GM19372 (cell line): ENCODE results near the gene GRB10.

Source experiments
- ATAC-seq: cut with Tn5 transposase; IDR thresholded peaks from one replicate; pipeline ENCODE4 v1.9.1; 2021; ENCODE audit warnings: mild to moderate bottlenecking, low read depth, moderate library complexity; ENCODE audit not compliant: unreplicated experiment

The GRB10 gene

DNA sequence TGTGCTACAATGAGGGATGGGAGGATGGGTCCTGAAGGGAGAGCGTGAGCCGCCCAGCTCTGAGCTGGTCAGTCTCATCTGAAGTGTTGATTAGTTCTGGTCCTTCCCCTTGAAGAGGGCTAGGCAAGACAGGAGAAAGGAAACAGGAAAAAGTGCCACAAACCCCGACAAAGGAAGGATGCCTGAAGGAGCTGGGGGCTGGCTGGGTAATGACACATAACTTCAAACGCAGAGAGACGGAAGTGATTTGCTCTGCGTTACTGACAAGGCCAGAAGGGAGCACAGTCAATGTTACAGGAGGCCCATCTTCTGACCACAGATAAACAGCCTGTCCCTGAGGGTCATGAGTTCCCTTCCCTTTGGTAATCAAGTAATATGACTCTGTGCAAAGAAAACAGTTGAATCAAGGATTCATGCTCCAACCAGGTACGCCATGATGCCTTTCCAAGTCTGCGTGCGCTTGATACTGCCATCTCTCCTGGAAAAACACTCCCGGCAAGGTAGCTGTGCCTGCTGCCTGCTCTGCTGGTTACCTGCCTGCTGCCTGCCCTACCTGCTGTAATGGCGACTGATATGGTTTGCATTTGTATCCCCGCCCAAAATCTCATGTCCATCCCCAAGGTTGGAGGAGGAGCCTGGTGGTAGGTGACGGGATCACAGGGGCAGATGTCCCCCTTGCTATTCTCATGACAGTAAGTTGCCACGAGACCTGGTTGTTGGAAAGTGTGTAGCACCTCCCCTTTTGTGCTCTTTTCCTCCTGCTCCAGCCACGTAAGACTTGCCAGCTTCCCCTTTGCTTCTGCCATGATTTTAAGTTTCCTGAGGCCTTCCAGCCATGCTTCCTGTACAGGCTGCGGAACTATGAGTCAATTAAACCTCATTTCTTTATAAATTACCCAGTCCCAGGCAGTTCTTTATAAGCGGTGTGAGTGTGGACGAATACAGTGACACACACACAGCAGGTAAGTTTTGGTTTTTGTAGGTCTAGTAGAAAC lies 57.9 kb downstream of the GRB10 start:
- ATAC-seq: no peak

DNA sequence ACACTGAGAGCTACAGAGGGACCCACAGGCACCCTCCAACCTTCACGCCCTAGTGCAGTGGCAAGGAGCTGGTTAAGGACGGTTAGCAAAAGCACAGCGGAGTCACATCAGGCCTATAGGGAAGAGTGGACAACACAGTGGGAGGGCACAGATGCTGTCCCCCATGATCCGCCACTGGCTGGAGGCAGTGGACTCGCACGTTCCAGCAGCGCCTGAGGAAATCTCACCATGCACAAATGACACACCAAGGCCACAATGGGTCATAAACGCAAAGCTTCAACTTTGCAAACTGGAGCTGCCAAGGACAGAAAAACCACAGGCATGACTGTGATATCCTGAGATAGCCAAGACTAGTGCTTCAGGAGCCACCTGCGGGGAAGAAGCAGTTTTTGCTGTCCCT lies 58.8 kb downstream of the GRB10 start:
- no peak for ATAC-seq

DNA sequence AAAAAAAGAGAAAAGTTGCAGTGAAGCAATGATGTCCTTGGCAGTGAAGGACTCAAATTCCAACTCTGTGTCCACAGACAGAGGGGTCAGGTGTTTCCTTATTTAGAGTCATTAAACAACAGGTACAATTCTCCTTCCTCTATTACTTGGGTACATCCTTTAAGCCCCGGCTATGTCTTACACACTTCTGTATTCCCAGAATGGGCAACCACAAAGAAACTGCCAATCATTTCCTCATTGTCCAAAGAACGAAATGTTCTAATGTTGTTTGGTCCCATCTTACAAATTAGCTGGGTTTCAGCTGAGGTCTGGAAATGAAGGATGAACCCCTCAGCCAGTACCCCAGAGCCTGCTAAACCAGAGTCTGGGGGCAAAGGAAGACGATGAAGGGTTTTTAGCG lies 59.5 kb downstream of the GRB10 start:
- ATAC-seq: no peak

DNA sequence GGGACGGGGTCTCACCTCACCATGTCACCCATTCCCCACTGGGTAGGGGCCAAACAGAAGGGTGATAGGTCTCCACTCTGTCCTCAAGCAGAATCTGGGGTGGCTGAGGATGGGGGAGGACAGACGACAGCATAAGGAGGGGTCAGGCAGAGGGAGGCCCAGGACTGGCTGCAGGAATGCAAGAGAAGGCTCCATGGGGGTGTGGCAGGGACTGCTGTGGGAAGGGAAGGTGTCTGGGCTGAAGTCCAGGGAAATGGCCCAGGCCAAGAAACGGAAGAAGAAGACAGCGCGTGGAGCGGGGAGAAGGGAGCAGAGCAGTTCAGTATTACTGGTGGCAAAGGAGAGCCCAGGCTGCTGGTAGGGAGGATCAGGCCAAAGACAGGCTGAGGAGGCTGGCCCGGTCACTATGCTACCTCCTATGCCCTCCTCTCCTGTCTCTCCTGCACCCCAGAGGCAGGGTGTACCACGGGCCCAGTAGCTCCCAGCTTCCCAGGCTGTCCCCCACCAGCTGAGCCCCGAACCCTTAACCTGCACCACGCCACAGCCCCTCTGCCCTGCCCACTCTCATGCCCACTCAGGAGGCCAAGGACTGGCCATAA lies 60.9 kb downstream of the GRB10 start:
- no peak for ATAC-seq

DNA sequence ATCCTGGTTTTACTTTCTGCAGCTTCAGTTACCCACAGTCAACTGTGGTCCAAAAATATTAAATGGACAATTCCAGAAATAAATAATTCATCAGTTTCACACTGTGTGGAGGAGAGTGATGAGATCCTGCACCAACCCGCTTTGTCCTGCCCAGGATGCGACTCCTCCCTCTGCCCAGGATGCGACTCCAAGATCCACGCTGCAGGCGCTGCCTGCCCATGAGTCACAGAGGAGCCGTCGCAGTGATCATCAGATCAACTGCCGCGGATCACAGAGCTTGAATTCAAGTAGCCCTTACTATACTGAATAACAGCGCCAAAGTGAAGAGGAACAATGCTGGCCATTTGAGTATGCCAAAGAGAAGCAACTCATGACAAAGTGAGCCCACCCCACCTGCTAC lies 61.5 kb downstream of the GRB10 start:
- ATAC-seq: no peak

DNA sequence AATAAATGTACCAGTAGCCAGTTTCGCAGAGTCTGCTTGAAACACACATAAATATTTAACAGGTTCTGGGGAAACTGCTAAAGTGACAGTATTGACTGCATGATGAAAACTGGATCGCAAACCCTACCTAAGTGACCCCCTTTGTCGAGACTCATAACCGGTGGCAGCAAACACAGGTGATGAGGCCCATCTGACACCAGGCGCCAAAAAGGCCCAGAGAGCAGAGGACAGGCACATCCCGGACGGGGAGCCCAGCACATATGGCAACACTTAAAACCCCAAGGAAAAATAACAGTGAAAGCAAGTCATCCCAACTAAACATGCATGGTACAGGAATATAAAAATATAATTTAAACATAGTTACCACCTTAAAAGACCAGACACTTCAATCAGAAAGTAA lies 62.4 kb downstream of the GRB10 start:
- no peak for ATAC-seq

DNA sequence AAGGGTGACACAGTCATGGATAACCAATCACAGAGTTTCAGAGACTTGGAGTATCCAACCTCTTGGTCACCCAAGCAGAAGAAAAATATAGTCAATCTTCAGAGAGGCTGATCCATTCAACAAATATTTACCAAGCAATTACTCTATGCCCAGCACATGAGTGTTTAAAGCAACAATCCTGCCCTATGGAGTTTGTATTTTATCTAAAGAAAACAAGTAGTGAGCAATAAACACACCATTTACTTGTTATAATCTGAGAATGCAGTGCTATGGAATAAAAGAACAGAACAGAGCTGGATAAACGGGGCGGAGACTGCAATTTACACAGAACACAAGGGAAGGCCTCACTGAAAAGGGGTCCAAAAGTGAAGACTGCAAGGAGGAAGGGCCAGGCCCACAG lies 63.8 kb downstream of the GRB10 start:
- no peak for ATAC-seq

DNA sequence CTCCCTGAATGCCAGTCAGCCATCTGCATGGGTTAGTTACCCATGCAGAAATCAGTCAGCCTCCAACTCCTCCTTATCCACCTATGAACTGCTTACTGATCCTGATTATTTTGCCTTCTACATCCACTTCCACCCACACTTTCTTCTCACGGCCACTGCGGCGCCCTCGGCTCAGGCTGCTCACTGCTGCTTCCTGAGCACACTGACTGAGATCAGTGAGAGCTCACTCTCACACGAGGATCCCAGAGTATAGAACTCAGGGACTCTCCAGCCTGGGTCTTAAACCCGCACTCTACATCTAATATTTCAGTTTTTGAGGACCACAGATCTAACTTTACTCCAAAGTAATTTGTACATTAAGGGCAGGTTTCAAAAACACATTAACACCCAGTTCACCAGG lies 64.4 kb downstream of the GRB10 start:
- ATAC-seq: no peak

DNA sequence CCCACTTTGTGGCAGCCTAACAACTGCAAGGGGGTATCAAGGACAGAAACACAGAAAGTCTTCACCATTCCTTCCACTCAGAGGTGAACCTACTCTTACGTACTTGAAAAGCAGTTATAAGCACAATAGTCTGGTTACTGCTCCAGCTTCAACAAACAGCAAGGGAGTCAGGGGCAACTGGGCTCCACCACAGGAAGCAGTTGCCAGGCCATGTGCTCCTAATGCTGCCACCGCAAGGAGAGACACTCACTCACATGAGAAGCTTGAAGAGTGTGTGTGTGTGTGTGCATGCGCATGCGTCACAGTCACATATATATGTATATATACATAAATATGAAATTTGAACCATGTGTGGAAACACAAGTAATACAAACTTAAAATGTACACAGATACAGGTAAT lies 65.5 kb downstream of the GRB10 start:
- ATAC-seq: no peak

DNA sequence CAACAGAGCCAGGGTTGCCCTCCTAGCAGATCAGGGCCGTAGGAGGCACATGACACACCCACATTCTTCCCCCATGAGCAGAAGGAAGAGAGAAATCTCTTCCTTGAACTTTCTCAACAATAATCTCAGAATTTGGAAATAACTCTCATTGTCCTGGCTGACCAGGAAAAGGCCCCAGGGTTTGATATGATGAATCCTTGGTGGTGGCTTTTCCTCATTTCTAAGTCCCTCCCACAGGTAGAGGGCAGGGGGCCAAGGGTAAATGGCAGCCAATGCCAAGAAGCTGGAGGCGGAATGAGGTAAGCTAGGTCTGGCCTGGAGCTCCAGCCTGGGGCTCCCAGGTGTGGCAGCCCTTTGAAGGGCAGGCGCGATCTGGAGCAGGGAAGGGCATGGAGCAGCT lies 67.8 kb downstream of the GRB10 start:
- no peak for ATAC-seq

DNA sequence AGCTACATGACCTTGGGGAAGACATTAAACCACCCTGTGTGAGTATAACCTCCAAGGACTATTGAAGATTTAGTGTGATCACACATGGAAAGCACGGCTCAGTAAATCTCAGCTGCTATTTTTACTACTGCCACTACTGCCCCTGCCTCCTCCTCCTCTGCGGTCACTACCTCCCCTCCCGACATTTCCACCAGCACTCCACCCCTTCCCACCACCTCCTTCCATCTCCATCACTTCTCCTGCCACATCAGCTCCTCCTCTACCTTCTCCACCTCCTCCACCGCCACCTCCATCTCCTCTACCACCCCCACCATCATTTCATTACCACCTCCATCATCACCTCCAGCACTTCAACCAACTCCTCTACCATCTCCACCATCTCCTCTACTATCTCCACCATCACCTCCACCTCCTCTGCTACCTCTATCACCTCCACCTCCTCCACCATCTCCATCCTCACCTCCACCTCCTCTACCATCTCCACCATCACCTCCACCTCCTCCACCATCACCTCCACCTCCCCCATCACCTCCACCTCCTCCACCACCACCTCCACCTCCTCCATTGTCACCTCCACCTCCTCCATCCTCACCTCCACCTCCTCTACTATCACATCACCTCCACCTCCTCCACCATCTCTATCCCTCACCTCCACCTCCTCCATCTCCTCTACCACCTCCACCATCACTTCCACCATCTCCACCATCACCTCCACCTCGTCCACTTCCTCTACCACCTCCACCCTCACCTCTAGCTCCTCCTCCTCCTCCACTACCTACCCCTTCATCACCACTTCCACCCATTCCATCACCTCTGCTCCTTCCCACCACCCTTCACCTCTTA lies 69.4 kb downstream of the GRB10 start:
- ATAC-seq: no peak

DNA sequence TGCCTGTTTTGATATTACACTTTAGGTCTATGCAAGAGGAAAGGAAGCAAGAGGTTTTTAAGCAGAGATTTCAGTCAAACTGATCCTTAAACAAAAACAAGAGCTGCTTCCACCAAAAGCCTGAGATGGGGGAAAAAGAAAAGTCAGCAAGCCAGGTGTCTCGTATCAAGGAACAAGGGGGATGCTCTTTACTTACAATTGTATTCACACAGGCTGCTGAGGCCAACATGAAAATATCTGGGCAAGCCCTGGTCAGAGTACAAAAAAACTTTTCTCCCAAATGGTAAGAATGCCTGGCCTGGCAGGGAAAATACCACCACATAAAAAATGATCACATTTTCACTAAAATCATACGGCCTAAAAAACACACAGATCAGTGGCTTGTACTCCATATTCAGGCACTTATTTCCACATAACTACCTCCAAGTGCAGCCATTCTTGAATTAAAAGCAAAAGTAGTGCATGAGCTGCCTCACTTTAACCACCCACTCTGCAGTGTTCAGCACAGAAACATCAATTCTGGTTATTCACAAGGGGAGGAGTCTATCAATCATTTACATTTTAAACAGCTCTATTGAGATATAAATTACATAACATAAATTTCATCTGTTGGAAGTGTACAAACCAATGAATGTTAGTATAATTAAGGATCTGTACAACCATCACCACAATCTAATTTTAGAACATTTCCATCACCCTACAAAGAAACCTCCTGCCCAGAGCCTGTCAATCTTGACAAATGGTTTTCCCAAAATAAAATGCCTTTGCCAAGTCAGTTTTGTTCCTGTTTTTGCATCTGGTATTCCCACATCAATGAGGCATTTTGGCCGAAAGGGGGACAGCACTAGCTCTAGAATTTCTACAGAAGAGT lies 70.2 kb downstream of the GRB10 start:
- no peak for ATAC-seq

DNA sequence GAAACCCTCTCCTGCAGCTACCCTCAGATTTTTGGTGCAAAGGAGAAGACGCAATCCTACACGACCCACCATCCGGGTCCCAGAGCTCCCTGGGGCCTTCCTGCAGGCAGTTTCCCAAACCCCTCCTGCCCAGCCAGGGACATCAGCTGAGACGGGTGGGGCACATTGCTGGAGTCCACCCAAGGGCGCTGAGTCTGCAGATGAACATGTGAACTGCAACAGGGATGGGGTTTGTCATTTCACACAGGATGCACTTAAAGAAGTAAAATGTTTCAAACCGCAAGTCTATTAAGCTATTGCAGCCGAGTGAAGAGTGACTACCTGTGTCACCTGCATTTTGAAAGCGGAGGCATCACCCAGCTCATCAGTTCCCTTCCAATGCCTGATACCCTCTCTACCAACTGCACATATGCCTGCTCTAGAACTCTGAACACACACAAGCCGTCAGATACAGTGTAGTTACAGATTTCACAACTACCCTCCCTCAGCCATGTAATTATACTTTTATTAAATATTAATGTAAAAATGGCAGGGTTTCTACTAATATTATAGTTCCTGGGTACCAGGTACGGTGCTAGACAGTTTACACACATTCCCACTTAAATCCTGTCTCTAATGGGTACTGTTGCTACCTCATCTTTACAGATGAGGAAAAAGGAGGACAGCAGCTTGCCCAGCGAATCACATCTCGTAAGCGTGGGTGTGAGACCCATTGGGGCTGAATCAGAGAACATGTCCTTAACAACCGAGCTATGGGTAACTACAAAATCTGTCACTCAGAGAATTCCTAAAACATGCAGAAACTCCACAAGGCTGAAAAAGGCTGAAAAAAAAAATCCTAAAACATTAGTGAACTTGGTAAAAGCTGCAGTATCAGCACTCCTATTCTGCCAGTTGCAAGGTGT lies 71.2 kb downstream of the GRB10 start:
- no peak for ATAC-seq

DNA sequence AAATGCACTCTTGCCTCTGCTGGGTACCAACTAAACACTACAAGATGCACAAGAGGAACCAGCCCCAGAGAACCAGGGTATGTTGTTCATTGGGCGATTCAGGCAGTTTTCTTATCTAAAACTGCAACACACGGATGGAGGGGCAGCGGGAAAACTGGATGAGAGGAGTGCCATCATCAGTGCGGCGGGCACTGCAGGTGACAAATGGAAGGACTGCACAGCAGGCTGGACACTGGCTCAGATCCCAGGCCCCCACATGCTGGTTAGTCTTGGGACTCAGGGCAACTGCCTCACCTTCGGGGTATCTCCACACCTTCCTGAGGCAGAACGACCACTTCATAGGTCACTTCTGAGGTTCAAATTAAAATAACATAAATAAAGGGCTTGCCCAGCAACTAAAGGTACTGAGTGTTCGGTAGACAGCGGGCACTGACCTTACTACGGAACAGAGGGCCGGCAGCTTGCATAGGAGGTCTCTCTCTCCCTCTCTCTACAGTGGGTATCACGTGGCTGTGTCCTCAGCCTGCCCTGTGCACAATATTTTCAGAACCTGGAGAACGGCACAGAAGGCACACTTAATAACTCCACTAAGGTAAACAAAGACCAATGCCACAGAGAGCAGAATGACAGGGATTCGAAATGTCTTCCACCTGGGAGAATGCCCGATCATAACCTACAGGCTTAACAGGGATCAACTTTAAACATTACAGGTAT lies 72.1 kb downstream of the GRB10 start:
- no peak for ATAC-seq

DNA sequence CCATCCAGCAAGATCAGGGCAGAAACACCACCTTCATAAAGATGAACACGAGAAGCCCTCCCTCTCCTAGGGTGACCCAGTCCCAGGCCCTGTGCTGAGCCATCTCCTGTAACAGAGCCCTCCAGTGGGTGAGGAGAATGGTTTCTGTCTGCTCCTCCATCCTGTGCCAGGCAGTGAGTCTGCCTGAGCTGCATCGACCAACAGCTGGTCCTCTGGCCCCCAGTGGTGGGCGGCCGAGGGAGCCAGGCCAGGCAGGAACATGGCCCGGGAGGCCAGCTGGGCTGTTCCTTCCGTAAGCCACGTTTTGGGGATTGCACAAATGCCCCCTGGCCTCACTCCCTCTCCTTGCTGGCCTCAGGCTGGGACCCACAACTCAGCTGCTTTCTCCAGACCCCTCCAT lies 73.5 kb downstream of the GRB10 start:
- ATAC-seq: no peak

DNA sequence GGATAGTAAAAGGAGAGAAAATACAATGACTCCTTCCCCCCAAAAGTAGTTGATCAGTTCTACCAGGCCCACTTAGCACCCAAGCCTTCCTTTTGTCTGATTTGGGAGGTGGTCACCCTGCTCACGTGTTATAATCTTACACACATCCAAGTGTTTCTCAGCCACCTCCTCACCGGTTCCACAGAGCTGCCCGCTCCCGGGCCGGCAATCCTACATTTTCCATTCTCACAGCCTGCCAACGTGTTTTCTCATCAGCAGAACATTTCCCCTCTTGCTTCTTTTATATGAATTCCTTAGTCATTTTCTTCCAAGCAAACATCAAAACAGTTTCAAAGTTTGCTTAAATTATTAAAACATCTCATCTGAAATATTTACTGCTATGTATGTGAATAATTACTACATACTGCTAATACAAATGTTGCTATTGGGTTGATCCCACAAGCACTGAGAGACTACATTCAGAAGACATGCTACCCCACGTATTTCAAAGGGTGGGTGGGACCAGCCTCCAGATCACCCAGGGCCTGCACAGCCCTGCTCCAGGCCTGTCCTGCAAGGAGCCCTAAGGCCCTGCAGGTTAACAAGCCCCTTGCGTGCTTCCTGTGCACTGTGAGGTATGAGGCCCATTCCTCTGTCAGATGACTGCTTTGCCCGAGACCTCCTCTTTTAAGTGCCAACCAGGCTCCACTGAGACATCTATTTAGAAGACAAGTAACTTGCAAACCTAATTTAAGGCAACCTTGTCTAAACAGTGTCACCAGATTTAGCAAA lies 75.3 kb downstream of the GRB10 start:
- no peak for ATAC-seq

DNA sequence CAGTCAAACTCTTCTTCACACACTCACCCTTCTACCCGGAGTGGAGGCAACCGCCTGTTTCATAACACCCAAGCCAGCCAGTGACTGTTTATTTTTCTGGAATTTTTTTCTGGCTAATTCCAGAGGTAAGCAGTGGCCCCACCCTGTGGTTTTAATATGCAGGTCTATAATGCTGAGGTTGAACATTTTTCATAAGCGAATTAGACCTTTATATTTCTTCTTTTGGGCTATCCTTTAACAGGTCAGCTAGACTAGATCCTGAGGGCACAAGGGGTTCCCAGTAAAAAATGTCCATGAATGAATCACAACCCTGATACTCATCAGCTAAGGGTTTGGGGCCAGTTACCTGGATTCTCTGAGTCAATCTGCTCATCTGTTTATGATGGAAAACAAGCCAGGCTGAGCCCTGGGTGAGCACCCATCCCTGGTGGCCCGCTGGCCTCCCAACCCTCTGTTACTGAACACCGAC lies 76.2 kb downstream of the GRB10 start:
- ATAC-seq: no peak

DNA sequence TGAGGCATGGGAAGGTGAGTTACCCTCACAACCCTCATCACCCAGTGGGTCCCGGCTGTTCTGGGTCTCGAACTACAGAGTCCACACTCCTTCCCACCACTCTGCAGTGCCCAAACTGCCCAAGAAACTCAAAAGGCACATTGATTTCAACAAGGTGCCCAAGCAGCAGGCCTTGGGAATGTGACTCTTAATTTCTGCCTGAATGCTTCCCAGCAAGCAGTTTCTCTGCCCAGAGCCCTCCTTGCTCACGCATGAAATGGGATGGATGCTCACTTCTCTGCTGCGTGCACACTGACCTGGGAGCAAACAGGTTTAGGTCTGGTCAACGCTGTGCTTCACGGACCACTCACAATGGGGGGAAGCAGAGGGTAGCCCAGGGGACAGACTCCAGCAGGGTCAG lies 77.9 kb downstream of the GRB10 start:
- ATAC-seq: no peak
